Endometrial microvascular endothelial cells (primary cell): Measurements from ENCODE around the gene HIVEP1. TPM values are rescaled to one million over a fixed set of nuclear protein-coding genes. Genes with fewer than 3 reads are reported as not detected.
"Not testable (repeated sequence)": the region's sequence is repeated elsewhere in the genome, so short reads cannot be mapped to it uniquely, and the experiment has no call there.

Experiments used
- in situ Hi-C: cut with HindIII; loops from 2 replicates; pipeline ENCODE4 v1.10.0; 2017; ENCODE audit warnings: low sequenced_read_pairs, low pct_unique_long_range_greater_than_20kb; ENCODE audit errors: inconsistent ontology term
- total RNA-seq: library from RNA; depleted of rRNA; stranded (reverse); fragments of >200 nt; gene quantifications from one replicate; pipeline ENCODE4 v1.2.3, GENCODE V29; 2015; ENCODE audit errors: inconsistent ontology term

HIVEP1 gene
- total RNA-seq, 1 donor from 2014 or later = 23.0 TPM

- in situ Hi-C loops = no loop called here
Measured at GRCh38 chr6:12099623-12100338, 87.7 kb downstream of the HIVEP1 start.

- in situ Hi-C loops = no loop called here
Measured at GRCh38 chr6:12101048-12101447, 88.9 kb downstream of the HIVEP1 start.

- in situ Hi-C loops = no loop called here
Measured at GRCh38 chr6:12101653-12102312, 89.7 kb downstream of the HIVEP1 start.

GRCh38 chr6:12102350-12102749 lies 90.2 kb downstream of the HIVEP1 start:
- in situ Hi-C loops = no loop called here

- in situ Hi-C loops = no loop called here
Measured at GRCh38 chr6:12103158-12103557, 91.0 kb downstream of the HIVEP1 start.

GRCh38 chr6:12105271-12105670 lies 93.2 kb downstream of the HIVEP1 start:
- in situ Hi-C loops = no loop called here

- in situ Hi-C loops = not testable (repeated sequence)
Measured at GRCh38 chr6:12108376-12108775, 96.3 kb downstream of the HIVEP1 start.

- in situ Hi-C loops = no loop called here
Measured at GRCh38 chr6:12110523-12111362, 98.6 kb downstream of the HIVEP1 start.

GRCh38 chr6:12111363-12111670 lies 99.2 kb downstream of the HIVEP1 start:
- in situ Hi-C loops = no loop called here

- in situ Hi-C loops = no loop called here
Measured at GRCh38 chr6:12112540-12113189, 100.6 kb downstream of the HIVEP1 start.

GRCh38 chr6:12113190-12113577 lies 101.1 kb downstream of the HIVEP1 start:
- in situ Hi-C loops = no loop called here

GRCh38 chr6:12114055-12114503 lies 102.0 kb downstream of the HIVEP1 start:
- in situ Hi-C loops = no loop called here

- in situ Hi-C loops = no loop called here
Measured at GRCh38 chr6:12115001-12115400, 102.9 kb downstream of the HIVEP1 start.

GRCh38 chr6:12115492-12115891 lies 103.4 kb downstream of the HIVEP1 start:
- in situ Hi-C loops = no loop called here

- in situ Hi-C loops = no loop called here
Measured at GRCh38 chr6:12116264-12116800, 104.2 kb downstream of the HIVEP1 start.

- in situ Hi-C loops = no loop called here
Measured at GRCh38 chr6:12116978-12117377, 104.9 kb downstream of the HIVEP1 start.

GRCh38 chr6:12118607-12119006 lies 106.5 kb downstream of the HIVEP1 start:
- in situ Hi-C loops = no loop called here

- in situ Hi-C loops = no loop called here
Measured at GRCh38 chr6:12119085-12119588, 107.0 kb downstream of the HIVEP1 start.

- in situ Hi-C loops = no loop called here
Measured at GRCh38 chr6:12125396-12125795, 113.3 kb downstream of the HIVEP1 start.
